Neural progenitor cell (in vitro differentiated cells): ENCODE measurements around the gene UQCR11.

ENCODE experiments used
- EZH2 ChIP-seq: fragments of 200-600 bp; sonication (generic); IDR thresholded peaks from 2 replicates; pipeline ENCODE4 v1.6.1; 2017; ENCODE audit warnings: antibody characterized with exemption, mild to moderate bottlenecking, moderate library complexity
- EZH2phosphoT487 ChIP-seq: fragments of 200-600 bp; sonication (generic); IDR thresholded peaks from 2 replicates; pipeline ENCODE4 v1.6.1; 2017; ENCODE audit warnings: antibody characterized with exemption
- TF ChIP-seq, protein P1 (sequence below): fragments of 200-600 bp; sonication (generic); IDR thresholded peaks from 2 replicates; pipeline ENCODE4 v1.5.1; 2017; ENCODE audit warnings: antibody characterized with exemption, mild to moderate bottlenecking

DNA sequence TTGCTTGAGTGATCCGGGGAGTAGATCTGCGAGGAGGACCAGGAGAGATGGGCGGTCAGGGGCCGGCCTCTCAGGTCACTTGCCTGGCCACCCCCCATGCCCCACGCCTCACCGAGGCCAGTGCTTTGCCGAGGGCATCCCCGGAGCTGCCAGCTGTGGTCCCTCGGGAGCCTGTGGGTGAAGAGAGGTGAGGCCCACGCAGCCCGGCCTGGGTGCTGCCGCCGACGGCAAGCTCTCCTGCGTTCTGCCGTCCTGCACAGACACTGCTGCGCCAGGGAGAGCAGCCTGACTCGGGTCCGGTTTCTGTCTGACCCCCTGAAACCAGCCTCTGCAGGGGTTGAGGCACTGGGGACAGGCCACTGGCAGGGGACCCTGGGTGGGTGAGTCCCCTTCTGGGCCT lies 15.8 kb upstream of the UQCR11 start:
- TF ChIP-seq, protein P1, sequence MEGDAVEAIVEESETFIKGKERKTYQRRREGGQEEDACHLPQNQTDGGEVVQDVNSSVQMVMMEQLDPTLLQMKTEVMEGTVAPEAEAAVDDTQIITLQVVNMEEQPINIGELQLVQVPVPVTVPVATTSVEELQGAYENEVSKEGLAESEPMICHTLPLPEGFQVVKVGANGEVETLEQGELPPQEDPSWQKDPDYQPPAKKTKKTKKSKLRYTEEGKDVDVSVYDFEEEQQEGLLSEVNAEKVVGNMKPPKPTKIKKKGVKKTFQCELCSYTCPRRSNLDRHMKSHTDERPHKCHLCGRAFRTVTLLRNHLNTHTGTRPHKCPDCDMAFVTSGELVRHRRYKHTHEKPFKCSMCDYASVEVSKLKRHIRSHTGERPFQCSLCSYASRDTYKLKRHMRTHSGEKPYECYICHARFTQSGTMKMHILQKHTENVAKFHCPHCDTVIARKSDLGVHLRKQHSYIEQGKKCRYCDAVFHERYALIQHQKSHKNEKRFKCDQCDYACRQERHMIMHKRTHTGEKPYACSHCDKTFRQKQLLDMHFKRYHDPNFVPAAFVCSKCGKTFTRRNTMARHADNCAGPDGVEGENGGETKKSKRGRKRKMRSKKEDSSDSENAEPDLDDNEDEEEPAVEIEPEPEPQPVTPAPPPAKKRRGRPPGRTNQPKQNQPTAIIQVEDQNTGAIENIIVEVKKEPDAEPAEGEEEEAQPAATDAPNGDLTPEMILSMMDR, result no peak
- TF ChIP-seq EZH2phosphoT487 (no peak), EZH2 (no peak)
